ENCODE data around the gene SIGLEC7.

DNA sequence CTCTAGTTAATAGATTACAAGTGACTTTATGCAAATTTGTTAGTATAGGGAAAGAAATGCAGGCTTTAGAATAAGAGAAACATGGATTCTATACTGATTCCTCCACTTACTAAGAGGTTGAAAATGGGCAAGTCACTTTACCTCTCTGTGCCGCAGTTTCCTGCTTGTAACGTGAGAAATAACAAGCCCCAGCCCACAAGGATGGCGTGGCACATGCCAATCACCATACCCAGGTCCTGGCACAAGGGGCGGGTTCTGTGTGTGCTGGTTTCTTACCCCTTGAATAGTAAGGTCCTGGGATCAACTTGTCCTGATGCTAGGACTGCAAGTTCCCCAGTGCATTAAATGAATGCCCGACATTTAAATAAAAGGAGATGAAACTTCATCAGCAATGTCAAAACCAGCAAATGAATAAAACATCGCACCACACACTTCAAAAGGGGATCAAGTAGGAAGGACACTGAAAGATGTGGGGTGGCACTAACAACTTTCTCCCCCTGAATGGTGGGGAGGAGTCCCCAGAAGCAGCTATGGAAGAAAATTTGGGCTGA, 25.3 kb upstream of the SIGLEC7 start:
- TF ChIP-seq, protein P1, sequence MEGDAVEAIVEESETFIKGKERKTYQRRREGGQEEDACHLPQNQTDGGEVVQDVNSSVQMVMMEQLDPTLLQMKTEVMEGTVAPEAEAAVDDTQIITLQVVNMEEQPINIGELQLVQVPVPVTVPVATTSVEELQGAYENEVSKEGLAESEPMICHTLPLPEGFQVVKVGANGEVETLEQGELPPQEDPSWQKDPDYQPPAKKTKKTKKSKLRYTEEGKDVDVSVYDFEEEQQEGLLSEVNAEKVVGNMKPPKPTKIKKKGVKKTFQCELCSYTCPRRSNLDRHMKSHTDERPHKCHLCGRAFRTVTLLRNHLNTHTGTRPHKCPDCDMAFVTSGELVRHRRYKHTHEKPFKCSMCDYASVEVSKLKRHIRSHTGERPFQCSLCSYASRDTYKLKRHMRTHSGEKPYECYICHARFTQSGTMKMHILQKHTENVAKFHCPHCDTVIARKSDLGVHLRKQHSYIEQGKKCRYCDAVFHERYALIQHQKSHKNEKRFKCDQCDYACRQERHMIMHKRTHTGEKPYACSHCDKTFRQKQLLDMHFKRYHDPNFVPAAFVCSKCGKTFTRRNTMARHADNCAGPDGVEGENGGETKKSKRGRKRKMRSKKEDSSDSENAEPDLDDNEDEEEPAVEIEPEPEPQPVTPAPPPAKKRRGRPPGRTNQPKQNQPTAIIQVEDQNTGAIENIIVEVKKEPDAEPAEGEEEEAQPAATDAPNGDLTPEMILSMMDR (IDR thresholded peaks at IDR 0.05) = no peak
- no peak for TF ChIP-seq POLR2AphosphoS5 (IDR thresholded peaks at IDR 0.05)
